Fibroblast of the aortic adventitia (primary cell): ENCODE data around the gene POU6F2. TPM values are rescaled to one million over a fixed set of nuclear protein-coding genes. Genes with fewer than 3 reads are reported as not detected.

ENCODE experiments used
- DNase-seq: peaks from one replicate; pipeline ENCODE4 v3.0.0-alpha.2; 2010; ENCODE audit warnings: low read depth
- H3K4me3 ChIP-seq: 2 replicates; pipeline ENCODE4 v1.5.1; 2011; ENCODE audit warnings: low read depth, mild to moderate bottlenecking, control low read depth, low read length, moderate library complexity
- total RNA-seq: library from RNA; depleted of rRNA; stranded (reverse); fragments of >200 nt; gene quantifications from 2 replicates; pipeline ENCODE4 v1.2.3, GENCODE V29; 2012; ENCODE audit warnings: low replicate concordance
- TF ChIP-seq, protein P1 (sequence below): IDR thresholded peaks from 2 replicates; pipeline ENCODE4 v1.5.1; 2011; ENCODE audit warnings: mild to moderate bottlenecking, low read length, control low read depth, inconsistent platforms; ENCODE audit not compliant: insufficient read depth

POU6F2 gene
- total RNA-seq, 1 donor, result not detected

DNA sequence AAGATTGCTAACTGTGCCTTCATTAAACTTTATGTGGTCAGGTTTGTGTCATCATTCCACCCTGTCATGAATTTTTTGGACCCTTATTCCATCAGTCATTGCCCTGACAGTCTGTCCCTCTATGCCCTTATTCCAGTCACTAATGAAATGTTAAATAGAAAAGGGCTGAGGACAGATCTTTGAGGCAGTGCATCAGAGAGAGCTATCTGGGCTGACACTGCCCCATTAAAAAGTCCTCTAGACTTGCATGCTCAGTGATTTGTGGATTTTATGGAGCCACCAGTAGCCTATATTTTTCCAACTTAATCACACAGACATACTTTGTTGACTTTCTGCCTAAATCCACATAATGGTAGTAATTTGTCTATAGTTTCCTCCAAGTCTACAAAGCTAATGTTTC lies 323.8 kb downstream of the POU6F2 start:
- TF ChIP-seq, protein P1, sequence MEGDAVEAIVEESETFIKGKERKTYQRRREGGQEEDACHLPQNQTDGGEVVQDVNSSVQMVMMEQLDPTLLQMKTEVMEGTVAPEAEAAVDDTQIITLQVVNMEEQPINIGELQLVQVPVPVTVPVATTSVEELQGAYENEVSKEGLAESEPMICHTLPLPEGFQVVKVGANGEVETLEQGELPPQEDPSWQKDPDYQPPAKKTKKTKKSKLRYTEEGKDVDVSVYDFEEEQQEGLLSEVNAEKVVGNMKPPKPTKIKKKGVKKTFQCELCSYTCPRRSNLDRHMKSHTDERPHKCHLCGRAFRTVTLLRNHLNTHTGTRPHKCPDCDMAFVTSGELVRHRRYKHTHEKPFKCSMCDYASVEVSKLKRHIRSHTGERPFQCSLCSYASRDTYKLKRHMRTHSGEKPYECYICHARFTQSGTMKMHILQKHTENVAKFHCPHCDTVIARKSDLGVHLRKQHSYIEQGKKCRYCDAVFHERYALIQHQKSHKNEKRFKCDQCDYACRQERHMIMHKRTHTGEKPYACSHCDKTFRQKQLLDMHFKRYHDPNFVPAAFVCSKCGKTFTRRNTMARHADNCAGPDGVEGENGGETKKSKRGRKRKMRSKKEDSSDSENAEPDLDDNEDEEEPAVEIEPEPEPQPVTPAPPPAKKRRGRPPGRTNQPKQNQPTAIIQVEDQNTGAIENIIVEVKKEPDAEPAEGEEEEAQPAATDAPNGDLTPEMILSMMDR, result no peak
- no peak overlapping the region for H3K4me3 ChIP-seq
- no peak for DNase-seq

DNA sequence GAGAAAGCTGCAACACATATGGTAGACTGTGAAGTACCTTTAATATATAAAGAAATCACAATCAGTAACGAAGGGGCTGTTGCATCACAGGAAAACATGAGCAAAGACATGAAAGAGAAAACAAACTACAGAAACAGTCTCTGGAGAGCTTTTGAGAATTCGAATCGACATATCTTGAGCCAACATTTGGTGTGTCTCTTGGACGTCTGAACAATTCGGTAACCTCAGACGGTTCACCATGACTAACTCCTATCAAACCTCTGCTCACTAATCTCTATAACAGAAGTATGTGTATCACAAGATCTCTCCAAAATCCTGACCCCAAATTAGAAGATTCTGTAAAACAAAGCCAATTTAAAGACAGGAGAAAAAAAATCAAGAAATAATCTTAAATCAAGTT lies 326.5 kb downstream of the POU6F2 start:
- TF ChIP-seq, protein P1, result no peak
- DNase-seq, result no peak

DNA sequence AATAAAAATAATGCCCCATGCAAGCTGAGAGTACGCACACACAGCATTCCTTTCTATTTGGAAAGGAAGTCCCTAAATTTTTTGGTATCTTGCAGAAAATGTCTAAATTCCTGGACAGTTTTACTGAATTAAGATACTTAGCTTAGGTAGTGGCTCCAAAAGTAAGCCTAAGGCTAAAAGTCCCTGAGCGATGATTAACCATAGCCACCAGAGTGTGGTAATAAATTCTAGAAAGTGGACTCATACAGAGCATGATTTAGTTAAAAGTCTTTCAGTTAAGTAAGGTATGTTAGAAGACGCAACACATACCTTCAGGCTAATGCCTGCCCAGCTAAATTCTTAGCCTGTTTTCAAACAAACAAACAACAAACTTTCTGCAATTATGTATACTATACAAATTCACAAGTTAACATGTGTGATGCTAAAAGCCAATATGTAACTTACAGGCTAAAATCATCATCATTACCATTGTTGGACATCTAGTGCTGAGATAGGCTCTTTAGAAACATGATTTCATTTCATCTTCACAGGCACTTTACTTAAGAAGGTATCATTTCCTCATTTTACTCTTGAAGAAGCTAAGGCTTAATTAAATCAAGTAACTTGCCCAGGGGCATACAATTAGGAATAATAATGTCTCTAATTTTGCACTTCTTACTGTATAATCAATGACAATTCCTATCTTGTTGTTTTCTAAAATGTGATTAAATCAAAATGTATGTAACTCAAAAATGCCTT lies 327.1 kb downstream of the POU6F2 start:
- no peak overlapping the region for H3K4me3 ChIP-seq
- no peak for DNase-seq
- TF ChIP-seq, protein P1, result no peak

More for the DNA sequence above, 326.5 kb downstream of the POU6F2 start:
- H3K4me3 ChIP-seq, result no peak overlapping the region

DNA sequence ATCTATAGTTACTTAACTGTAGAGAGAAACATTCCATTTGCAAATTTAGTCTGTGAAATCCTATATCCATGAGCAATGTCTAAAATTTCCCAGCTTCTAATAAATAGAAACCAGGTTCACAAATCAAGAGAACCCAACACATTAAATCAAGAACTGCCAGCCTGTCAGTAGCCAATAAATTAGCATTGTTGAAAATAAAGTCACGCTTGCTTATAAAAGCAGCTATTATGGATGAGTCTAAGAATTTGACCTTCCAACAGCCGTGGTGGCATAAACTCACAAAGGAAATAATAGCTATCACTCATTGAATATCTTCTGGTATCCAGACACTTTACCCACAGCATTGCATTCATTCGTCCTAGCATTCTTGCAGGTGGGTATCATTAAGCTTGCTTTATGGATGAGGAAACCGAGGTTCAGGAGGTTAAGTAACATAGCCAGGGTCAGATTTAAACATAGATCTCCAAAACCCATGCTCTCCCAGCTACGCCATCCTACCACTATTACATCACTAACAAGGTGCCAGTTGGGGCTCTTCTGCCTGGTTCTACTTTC lies 328.4 kb downstream of the POU6F2 start:
- no peak overlapping the region for H3K4me3 ChIP-seq
- DNase-seq, result no peak
- TF ChIP-seq, protein P1, result no peak

DNA sequence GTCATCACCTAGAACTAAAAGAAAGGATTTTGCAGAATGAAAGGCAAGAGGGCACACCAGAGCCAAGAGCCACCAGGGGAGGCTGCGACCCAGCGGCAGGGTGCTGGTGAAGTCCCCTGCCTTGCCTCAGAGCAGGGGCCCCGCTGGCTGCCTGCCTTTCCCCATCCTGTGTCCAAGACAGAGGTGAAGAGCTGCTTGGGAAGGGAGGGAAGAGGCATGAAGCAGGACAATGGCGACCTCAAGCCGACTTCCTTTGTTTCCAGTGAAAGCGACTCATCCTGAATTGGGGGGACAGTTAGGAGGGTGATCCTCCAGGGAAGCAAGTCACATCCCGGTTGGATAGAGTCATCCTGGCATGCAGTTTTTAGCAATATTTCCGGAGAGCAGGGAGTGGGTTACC lies 333.0 kb downstream of the POU6F2 start:
- TF ChIP-seq, protein P1, result no peak
- no peak overlapping the region for H3K4me3 ChIP-seq
- DNase-seq, result no peak

DNA sequence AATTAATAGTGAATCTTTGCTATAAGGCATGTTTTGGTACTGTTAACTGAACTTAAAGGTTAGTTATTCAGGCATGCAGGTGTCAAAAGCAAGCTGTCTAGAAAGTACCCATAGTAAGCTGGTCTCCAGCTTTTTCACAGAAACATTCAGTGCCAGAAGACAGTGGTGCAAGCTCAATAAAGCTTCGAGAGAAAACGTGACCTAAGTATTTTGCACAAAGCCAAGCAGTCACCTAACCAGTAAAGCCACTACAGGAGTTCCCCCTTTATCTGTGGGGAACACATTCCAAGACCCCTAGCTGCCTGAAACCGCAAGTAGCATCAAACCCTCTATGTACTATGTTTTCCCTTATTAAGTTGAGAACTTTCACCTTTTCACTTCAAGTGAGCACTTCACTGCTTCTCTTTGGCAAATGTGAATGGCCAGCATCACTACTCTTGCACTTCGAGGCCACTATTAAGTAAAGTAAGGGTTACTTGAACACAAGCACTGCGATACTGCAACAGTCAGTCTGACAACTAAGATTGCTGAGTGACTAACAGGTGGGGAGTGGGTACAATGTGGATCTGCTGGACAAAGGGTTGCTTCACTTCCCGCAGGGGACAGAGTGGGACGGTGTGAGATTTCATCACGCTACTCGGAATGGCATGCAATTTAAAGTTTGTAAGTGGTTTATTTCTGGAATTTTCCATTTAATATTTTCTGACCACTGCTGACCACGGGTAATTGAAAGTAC lies 334.7 kb downstream of the POU6F2 start:
- H3K4me3 ChIP-seq, result no peak overlapping the region
- DNase-seq, result no peak
- TF ChIP-seq, protein P1, result no peak
